GM23338 (cell line): ENCODE data around the gene TCIRG1. TPM values are rescaled to one million over a fixed set of nuclear protein-coding genes. Genes with fewer than 3 reads are reported as not detected.

Source experiments
- CTCF ChIP-seq, 2 experiments: fragments of 200-600 bp in 1 of 2; sonication (generic) in 1 of 2; conservative IDR thresholded peaks; 2 replicates each; pipeline versions ENCODE4 v1.5.1 to v1.6.1; 2016 to 2017; ENCODE audit warnings: antibody characterized with exemption in 2 of 2, low read depth in 2 of 2, mild to moderate bottlenecking in 2 of 2, moderate library complexity in 1 of 2
- REST ChIP-seq: IDR thresholded peaks from one replicate; pipeline ENCODE4 v1.6.1; 2018; ENCODE audit warnings: antibody characterized with exemption; ENCODE audit not compliant: unreplicated experiment
- polyA plus RNA-seq: library from polyadenylated mRNA; unstranded; fragments of >200 nt; fragmentation: Nextera tagmentation; extraction: Ambion mirVana; gene quantifications from 2 replicates; pipeline ENCODE4 v1.2.1, GENCODE V29; 2016
- total RNA-seq: library from RNA; depleted of rRNA; stranded (reverse); fragments of >200 nt; shearing (Covaris generic); gene quantifications from 2 replicates; pipeline ENCODE4 v1.2.3, GENCODE V29; 2014
- TF ChIP-seq, protein P1 (sequence below): fragments of 250-450 bp; sonication (Bioruptor Pico); IDR thresholded peaks from 2 replicates; pipeline ENCODE4 v1.5.0; 2020; ENCODE audit warnings: mild to moderate bottlenecking, moderate library complexity

TCIRG1 gene
- total and polyA plus RNA-seq, 2 experiments from 2014 or later, result 20.4 to 40.4 TPM

DNA sequence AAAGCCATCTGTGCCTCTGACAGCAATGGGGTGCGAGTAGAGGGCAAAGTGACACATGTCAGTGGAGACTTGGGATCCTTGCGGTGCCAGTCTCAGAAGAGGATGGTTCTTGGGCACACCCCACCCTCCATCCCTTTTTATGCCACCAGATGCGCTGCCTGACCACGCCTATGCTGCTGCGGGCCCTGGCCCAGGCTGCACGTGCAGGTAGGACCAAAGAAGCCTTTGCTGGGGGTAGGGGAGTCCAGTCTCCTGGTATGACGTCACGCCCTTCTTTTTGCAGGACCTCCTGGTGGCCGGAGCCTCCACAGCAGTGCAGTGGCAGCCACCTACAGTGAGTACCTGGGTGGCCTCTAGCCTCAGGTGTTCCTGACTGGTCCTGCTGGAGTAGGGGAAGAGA is 6.8 kb upstream of the TCIRG1 start (continued):
- TF ChIP-seq, protein P1, sequence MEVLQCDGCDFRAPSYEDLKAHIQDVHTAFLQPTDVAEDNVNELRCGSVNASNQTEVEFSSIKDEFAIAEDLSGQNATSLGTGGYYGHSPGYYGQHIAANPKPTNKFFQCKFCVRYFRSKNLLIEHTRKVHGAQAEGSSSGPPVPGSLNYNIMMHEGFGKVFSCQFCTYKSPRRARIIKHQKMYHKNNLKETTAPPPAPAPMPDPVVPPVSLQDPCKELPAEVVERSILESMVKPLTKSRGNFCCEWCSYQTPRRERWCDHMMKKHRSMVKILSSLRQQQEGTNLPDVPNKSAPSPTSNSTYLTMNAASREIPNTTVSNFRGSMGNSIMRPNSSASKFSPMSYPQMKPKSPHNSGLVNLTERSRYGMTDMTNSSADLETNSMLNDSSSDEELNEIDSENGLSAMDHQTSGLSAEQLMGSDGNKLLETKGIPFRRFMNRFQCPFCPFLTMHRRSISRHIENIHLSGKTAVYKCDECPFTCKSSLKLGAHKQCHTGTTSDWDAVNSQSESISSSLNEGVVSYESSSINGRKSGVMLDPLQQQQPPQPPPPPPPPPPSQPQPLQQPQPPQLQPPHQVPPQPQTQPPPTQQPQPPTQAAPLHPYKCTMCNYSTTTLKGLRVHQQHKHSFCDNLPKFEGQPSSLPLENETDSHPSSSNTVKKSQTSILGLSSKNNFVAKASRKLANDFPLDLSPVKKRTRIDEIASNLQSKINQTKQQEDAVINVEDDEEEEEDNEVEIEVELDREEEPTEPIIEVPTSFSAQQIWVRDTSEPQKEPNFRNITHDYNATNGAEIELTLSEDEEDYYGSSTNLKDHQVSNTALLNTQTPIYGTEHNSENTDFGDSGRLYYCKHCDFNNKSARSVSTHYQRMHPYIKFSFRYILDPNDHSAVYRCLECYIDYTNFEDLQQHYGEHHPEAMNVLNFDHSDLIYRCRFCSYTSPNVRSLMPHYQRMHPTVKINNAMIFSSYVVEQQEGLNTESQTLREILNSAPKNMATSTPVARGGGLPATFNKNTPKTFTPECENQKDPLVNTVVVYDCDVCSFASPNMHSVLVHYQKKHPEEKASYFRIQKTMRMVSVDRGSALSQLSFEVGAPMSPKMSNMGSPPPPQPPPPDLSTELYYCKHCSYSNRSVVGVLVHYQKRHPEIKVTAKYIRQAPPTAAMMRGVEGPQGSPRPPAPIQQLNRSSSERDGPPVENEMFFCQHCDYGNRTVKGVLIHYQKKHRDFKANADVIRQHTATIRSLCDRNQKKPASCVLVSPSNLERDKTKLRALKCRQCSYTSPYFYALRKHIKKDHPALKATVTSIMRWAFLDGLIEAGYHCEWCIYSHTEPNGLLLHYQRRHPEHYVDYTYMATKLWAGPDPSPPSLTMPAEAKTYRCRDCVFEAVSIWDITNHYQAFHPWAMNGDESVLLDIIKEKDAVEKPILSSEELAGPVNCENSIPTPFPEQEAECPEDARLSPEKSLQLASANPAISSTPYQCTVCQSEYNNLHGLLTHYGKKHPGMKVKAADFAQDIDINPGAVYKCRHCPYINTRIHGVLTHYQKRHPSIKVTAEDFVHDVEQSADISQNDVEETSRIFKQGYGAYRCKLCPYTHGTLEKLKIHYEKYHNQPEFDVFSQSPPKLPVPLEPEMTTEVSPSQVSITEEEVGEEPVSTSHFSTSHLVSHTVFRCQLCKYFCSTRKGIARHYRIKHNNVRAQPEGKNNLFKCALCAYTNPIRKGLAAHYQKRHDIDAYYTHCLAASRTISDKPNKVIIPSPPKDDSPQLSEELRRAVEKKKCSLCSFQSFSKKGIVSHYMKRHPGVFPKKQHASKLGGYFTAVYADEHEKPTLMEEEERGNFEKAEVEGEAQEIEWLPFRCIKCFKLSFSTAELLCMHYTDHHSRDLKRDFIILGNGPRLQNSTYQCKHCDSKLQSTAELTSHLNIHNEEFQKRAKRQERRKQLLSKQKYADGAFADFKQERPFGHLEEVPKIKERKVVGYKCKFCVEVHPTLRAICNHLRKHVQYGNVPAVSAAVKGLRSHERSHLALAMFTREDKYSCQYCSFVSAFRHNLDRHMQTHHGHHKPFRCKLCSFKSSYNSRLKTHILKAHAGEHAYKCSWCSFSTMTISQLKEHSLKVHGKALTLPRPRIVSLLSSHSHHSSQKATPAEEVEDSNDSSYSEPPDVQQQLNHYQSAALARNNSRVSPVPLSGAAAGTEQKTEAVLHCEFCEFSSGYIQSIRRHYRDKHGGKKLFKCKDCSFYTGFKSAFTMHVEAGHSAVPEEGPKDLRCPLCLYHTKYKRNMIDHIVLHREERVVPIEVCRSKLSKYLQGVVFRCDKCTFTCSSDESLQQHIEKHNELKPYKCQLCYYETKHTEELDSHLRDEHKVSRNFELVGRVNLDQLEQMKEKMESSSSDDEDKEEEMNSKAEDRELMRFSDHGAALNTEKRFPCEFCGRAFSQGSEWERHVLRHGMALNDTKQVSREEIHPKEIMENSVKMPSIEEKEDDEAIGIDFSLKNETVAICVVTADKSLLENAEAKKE (CRISPR knock-in tag), result no peak
- no peak for TF ChIP-seq REST
- no peak for TF ChIP-seq CTCF (conservative IDR thresholded peaks at IDR 0.05; ENCODE audit: low read depth in 2 of 2)
